GM12878 (cell line): Measurements from ENCODE around the gene PTGS1. TPM values are rescaled to one million over a fixed set of nuclear protein-coding genes. Genes with fewer than 3 reads are reported as not detected.

Source experiments
- polyA plus RNA-seq, 11 experiments: library from polyadenylated mRNA; depleted of rRNA in 4 of 11; unstranded in 6 of 11; stranded (reverse) in 5 of 11; fragments of >200 nt; fragmentation: Nextera tagmentation in 4 of 11; fragmentation: Illumina TruSeq in 1 of 11; extraction: Ambion mirVana in 4 of 11; extraction: Trizol in 1 of 11; gene quantifications; 1 replicate in 1 of 11; 2 replicates in 10 of 11; pipeline versions ENCODE4 v1.2.1 to v1.2.3, GENCODE V29; 2011 to 2016; ENCODE audit warnings: inconsistent platforms in 2 of 11, missing spikeins in 2 of 11, low read depth in 1 of 11
- small RNA-seq: library from RNA; depleted of rRNA; stranded (forward); fragments of <200 nt; gene quantifications from one replicate; pipeline ENCODE3, GENCODE V24; 2014
- total RNA-seq, 4 experiments: library from RNA; depleted of rRNA in 3 of 4; stranded (reverse); fragments of >200 nt in 3 of 4; fragmentation: Illumina TruSeq in 1 of 4; extraction: Trizol in 1 of 4; gene quantifications; 2 replicates each; pipeline versions ENCODE4 v1.2.1 to v1.2.3, GENCODE V29; 2013 to 2021

The PTGS1 gene
- total and polyA plus RNA-seq, 10 of the 15 experiments (the other 5 are each of a cell fraction or from before 2014, with no cell fraction given) = 0.16 to 2.8 (median 0.96) TPM

Small RNA genes within 50 kb of the gene (small RNA-seq; reads per million reads assigned to genes)
- gene AL162424.1 = not detected

Other genes starting within 250 kb of the PTGS1 start
Only the 7 nearest of the 12 such genes appear.
- gene LHX6, start 142.1 kb upstream of the PTGS1 start, total RNA-seq (2014; rRNA removed) = not detected in 2 replicates
- gene LHX6, start 142.1 kb upstream of the PTGS1 start, total RNA-seq (2014; rRNA removed; fragmentation: Illumina TruSeq; extraction: Trizol) = not detected in 2 replicates
- gene LHX6, start 142.1 kb upstream of the PTGS1 start, total RNA-seq (2021) = not detected in 2 replicates
- not detected in 2 replicates for gene LHX6, start 142.1 kb upstream of the PTGS1 start, polyA plus RNA-seq (2011; rRNA removed)
- gene LHX6, start 142.1 kb upstream of the PTGS1 start, polyA plus RNA-seq (2014; fragmentation: Illumina TruSeq; extraction: Trizol) = not detected in 2 replicates
- gene LHX6, start 142.1 kb upstream of the PTGS1 start, polyA plus RNA-seq (2014; fragmentation: Nextera tagmentation; extraction: Ambion mirVana) = not detected
- not detected in 2 replicates for gene LHX6, start 142.1 kb upstream of the PTGS1 start, polyA plus RNA-seq (2014; rRNA removed)
- gene LHX6, start 142.1 kb upstream of the PTGS1 start, polyA plus RNA-seq (2016; fragmentation: Nextera tagmentation; extraction: Ambion mirVana) = not detected
- gene RBM18, start 106.2 kb upstream of the PTGS1 start, total RNA-seq (2014; rRNA removed) = 6.4 and 7.9 TPM in 2 replicates
- gene RBM18, start 106.2 kb upstream of the PTGS1 start, total RNA-seq (2014; rRNA removed; fragmentation: Illumina TruSeq; extraction: Trizol) = 10.3 and 10.5 TPM in 2 replicates
- 18.2 and 18.6 TPM in 2 replicates for gene RBM18, start 106.2 kb upstream of the PTGS1 start, total RNA-seq (2021)
- gene RBM18, start 106.2 kb upstream of the PTGS1 start, polyA plus RNA-seq (2011; rRNA removed) = 36.9 and 59.3 TPM in 2 replicates
- 23.8 and 25.6 TPM in 2 replicates for gene RBM18, start 106.2 kb upstream of the PTGS1 start, polyA plus RNA-seq (2014; fragmentation: Illumina TruSeq; extraction: Trizol)
- gene RBM18, start 106.2 kb upstream of the PTGS1 start, polyA plus RNA-seq (2014; fragmentation: Nextera tagmentation; extraction: Ambion mirVana) = 10 to 100 TPM; 41.0 to 42.2 TPM
- gene RBM18, start 106.2 kb upstream of the PTGS1 start, polyA plus RNA-seq (2014; rRNA removed) = 10.9 and 11.5 TPM in 2 replicates
- gene RBM18, start 106.2 kb upstream of the PTGS1 start, polyA plus RNA-seq (2016; fragmentation: Nextera tagmentation; extraction: Ambion mirVana) = 10 to 100 TPM; 42.9 to 46.8 TPM
- gene MRRF, start 106.1 kb upstream of the PTGS1 start, total RNA-seq (2014; rRNA removed) = 74.9 and 75.1 TPM in 2 replicates
- 75.4 and 80.5 TPM in 2 replicates for gene MRRF, start 106.1 kb upstream of the PTGS1 start, total RNA-seq (2014; rRNA removed; fragmentation: Illumina TruSeq; extraction: Trizol)
- gene MRRF, start 106.1 kb upstream of the PTGS1 start, total RNA-seq (2021) = 55.7 and 64.8 TPM in 2 replicates
- 111 and 123 TPM in 2 replicates for gene MRRF, start 106.1 kb upstream of the PTGS1 start, polyA plus RNA-seq (2011; rRNA removed)
- gene MRRF, start 106.1 kb upstream of the PTGS1 start, polyA plus RNA-seq (2014; fragmentation: Illumina TruSeq; extraction: Trizol) = 112 and 152 TPM in 2 replicates
- 10 to 100 TPM; 75.2 to 95.3 TPM for gene MRRF, start 106.1 kb upstream of the PTGS1 start, polyA plus RNA-seq (2014; fragmentation: Nextera tagmentation; extraction: Ambion mirVana)
- gene MRRF, start 106.1 kb upstream of the PTGS1 start, polyA plus RNA-seq (2014; rRNA removed) = 75.3 and 87.4 TPM in 2 replicates
- 10 to 100 TPM; 72.5 to 77.5 TPM for gene MRRF, start 106.1 kb upstream of the PTGS1 start, polyA plus RNA-seq (2016; fragmentation: Nextera tagmentation; extraction: Ambion mirVana)
- not detected in 2 replicates for gene OR1J1, start 106.9 kb downstream of the PTGS1 start, total RNA-seq (2014; rRNA removed)
- gene OR1J1, start 106.9 kb downstream of the PTGS1 start, total RNA-seq (2014; rRNA removed; fragmentation: Illumina TruSeq; extraction: Trizol) = not detected in 2 replicates
- not detected in 2 replicates for gene OR1J1, start 106.9 kb downstream of the PTGS1 start, total RNA-seq (2021)
- 0.07 TPM in 1 of 2 replicates, not detected in the other for gene OR1J1, start 106.9 kb downstream of the PTGS1 start, polyA plus RNA-seq (2011; rRNA removed)
- not detected in 2 replicates for gene OR1J1, start 106.9 kb downstream of the PTGS1 start, polyA plus RNA-seq (2014; fragmentation: Illumina TruSeq; extraction: Trizol)
- not detected for gene OR1J1, start 106.9 kb downstream of the PTGS1 start, polyA plus RNA-seq (2014; fragmentation: Nextera tagmentation; extraction: Ambion mirVana)
- not detected in 2 replicates for gene OR1J1, start 106.9 kb downstream of the PTGS1 start, polyA plus RNA-seq (2014; rRNA removed)
- not detected for gene OR1J1, start 106.9 kb downstream of the PTGS1 start, polyA plus RNA-seq (2016; fragmentation: Nextera tagmentation; extraction: Ambion mirVana)
- gene OR1J2, start 139.8 kb downstream of the PTGS1 start, total RNA-seq (2014; rRNA removed) = not detected in 2 replicates
- not detected in 2 replicates for gene OR1J2, start 139.8 kb downstream of the PTGS1 start, total RNA-seq (2014; rRNA removed; fragmentation: Illumina TruSeq; extraction: Trizol)
- not detected in 2 replicates for gene OR1J2, start 139.8 kb downstream of the PTGS1 start, total RNA-seq (2021)
- 0.07 and 0.16 TPM in 2 replicates for gene OR1J2, start 139.8 kb downstream of the PTGS1 start, polyA plus RNA-seq (2011; rRNA removed)
- not detected in 2 replicates for gene OR1J2, start 139.8 kb downstream of the PTGS1 start, polyA plus RNA-seq (2014; fragmentation: Illumina TruSeq; extraction: Trizol)
- not detected for gene OR1J2, start 139.8 kb downstream of the PTGS1 start, polyA plus RNA-seq (2014; fragmentation: Nextera tagmentation; extraction: Ambion mirVana)
- not detected in 2 replicates for gene OR1J2, start 139.8 kb downstream of the PTGS1 start, polyA plus RNA-seq (2014; rRNA removed)
- gene OR1J2, start 139.8 kb downstream of the PTGS1 start, polyA plus RNA-seq (2016; fragmentation: Nextera tagmentation; extraction: Ambion mirVana) = not detected
- not detected in 2 replicates for gene OR1J4, start 148.1 kb downstream of the PTGS1 start, total RNA-seq (2014; rRNA removed)
- gene OR1J4, start 148.1 kb downstream of the PTGS1 start, total RNA-seq (2014; rRNA removed; fragmentation: Illumina TruSeq; extraction: Trizol) = not detected in 2 replicates
- gene OR1J4, start 148.1 kb downstream of the PTGS1 start, total RNA-seq (2021) = not detected in 2 replicates
- gene OR1J4, start 148.1 kb downstream of the PTGS1 start, polyA plus RNA-seq (2011; rRNA removed) = 0.12 and 0.19 TPM in 2 replicates
- gene OR1J4, start 148.1 kb downstream of the PTGS1 start, polyA plus RNA-seq (2014; fragmentation: Illumina TruSeq; extraction: Trizol) = not detected in 2 replicates
- gene OR1J4, start 148.1 kb downstream of the PTGS1 start, polyA plus RNA-seq (2014; fragmentation: Nextera tagmentation; extraction: Ambion mirVana) = not detected
- not detected in 2 replicates for gene OR1J4, start 148.1 kb downstream of the PTGS1 start, polyA plus RNA-seq (2014; rRNA removed)
- not detected for gene OR1J4, start 148.1 kb downstream of the PTGS1 start, polyA plus RNA-seq (2016; fragmentation: Nextera tagmentation; extraction: Ambion mirVana)
- gene OR1N1, start 156.3 kb downstream of the PTGS1 start, total RNA-seq (2014; rRNA removed) = not detected in 2 replicates
- not detected in 2 replicates for gene OR1N1, start 156.3 kb downstream of the PTGS1 start, total RNA-seq (2014; rRNA removed; fragmentation: Illumina TruSeq; extraction: Trizol)
- not detected in 2 replicates for gene OR1N1, start 156.3 kb downstream of the PTGS1 start, total RNA-seq (2021)
- not detected in 2 replicates for gene OR1N1, start 156.3 kb downstream of the PTGS1 start, polyA plus RNA-seq (2011; rRNA removed)
- not detected in 2 replicates for gene OR1N1, start 156.3 kb downstream of the PTGS1 start, polyA plus RNA-seq (2014; fragmentation: Illumina TruSeq; extraction: Trizol)
- gene OR1N1, start 156.3 kb downstream of the PTGS1 start, polyA plus RNA-seq (2014; fragmentation: Nextera tagmentation; extraction: Ambion mirVana) = not detected
- not detected in 2 replicates for gene OR1N1, start 156.3 kb downstream of the PTGS1 start, polyA plus RNA-seq (2014; rRNA removed)
- gene OR1N1, start 156.3 kb downstream of the PTGS1 start, polyA plus RNA-seq (2016; fragmentation: Nextera tagmentation; extraction: Ambion mirVana) = not detected